ENCODE data around the gene NECTIN1. TPM values are rescaled to one million over a fixed set of nuclear protein-coding genes. Genes with fewer than 3 reads are reported as not detected.
A peak's percentile ranks its signal among the peaks of the same experiment; 100 is the strongest.

Gene NECTIN1
- total RNA-seq, 3 donors from 2014 or later: 19.6 to 48.9 (median 45.1) TPM

DNA sequence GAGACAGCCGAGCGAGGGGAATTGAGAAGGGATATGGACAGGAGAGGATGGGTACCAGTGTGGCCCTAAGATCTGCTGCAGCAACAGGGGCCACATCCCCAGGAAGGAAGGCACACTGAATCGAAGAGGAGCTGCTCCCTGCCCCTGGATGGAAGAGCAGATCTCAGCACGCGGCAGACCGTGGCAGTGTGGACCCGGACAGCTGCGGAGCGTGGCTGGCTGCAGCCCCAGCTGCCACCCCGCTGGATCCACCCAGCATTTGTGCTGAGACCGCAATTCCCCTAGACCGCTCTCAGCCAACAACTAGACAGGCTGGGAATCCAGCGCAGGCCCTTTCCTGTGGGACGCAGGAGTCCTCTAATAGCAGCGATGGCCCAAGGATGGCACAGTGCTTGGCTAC lies 94.7 kb downstream of the NECTIN1 start:
- TF ChIP-seq, protein P1, sequence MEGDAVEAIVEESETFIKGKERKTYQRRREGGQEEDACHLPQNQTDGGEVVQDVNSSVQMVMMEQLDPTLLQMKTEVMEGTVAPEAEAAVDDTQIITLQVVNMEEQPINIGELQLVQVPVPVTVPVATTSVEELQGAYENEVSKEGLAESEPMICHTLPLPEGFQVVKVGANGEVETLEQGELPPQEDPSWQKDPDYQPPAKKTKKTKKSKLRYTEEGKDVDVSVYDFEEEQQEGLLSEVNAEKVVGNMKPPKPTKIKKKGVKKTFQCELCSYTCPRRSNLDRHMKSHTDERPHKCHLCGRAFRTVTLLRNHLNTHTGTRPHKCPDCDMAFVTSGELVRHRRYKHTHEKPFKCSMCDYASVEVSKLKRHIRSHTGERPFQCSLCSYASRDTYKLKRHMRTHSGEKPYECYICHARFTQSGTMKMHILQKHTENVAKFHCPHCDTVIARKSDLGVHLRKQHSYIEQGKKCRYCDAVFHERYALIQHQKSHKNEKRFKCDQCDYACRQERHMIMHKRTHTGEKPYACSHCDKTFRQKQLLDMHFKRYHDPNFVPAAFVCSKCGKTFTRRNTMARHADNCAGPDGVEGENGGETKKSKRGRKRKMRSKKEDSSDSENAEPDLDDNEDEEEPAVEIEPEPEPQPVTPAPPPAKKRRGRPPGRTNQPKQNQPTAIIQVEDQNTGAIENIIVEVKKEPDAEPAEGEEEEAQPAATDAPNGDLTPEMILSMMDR (IDR thresholded peaks at IDR 0.05): no peak
- Histone ChIP-seq H3K4me3 (no peak overlapping the region), H3K9me3 (no peaks in the 10 kb centered on the region), H3K36me3 (ENCODE audit: low read depth) (no peaks in the 10 kb centered on the region), H3K4me1 (ENCODE audit: low read depth) (no peaks in the 10 kb centered on the region)
- no peak for DNase-seq
- intact Hi-C loops (cut with DNase I, micrococcal nuclease): no loop called here
- no peak for ATAC-seq

DNA sequence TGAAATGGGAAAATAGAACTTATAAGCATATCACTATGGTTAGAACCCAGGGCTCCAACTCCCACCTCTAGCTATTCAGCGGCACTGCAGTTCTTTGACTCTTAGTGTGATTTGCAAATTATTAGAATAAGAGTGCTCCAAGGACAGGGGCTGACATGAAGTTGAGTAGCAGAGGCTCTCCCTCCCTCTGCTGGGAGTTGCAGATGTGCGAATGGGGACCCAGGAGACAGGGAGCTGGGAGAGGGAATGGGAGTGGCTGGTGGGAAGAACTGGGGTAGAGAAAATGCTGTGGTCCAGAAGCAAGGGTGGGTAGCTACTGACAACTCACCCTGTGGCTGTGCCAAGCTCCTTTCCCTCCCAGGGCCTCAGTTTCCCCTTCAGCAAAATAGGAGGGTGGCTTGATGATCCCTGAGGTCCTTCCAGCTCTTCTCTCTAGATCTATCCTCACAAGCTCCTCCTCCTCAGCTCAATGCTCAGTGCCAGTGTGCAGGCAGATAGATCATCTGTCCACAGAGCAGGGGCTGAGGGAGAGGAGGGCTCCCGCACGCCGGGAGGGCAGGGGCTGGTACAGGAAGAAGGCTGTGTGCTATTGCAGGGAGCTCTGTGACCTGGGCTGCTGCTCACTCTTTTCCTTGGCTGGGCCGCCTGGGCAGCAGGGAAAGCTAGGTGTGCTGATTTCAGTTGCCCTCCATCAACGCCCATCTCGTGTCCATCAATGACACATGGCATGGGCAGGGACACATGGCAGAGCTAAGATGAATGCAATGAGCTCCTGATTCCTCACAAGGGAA lies 99.0 kb downstream of the NECTIN1 start:
- Histone ChIP-seq H3K4me3 (no peak overlapping the region), H3K9me3 (no peaks in the 10 kb centered on the region), H3K36me3 (ENCODE audit: low read depth) (no peaks in the 10 kb centered on the region), H3K4me1 (ENCODE audit: low read depth) (no peaks in the 10 kb centered on the region)
- DNase-seq: no peak
- ATAC-seq: no peak
- intact Hi-C loops (cut with DNase I, micrococcal nuclease): no loop called here
- TF ChIP-seq, protein P1 (IDR thresholded peaks at IDR 0.05): no peak

DNA sequence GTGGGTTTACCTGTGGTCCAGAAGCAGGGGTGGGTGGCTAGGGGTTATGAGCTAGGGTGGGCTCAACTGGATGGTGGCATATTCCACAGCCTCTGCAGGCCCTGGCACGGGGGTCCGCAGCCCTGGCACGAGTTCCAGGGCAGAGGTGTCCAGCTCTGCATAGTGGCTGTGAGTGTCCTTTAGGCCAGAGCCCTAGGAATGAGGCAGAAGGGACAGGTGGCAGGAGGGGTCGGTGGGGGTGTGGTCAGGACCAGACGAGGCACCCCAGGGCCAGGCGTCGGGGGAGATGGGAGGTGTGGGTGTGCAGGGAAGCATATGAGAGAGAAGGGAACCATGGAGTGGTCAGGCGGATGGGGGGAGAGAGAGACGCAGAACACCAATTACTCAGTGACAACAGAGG lies 99.9 kb downstream of the NECTIN1 start:
- no peak overlapping the region for H3K4me3 ChIP-seq
- TF ChIP-seq, protein P1 (IDR thresholded peaks at IDR 0.05): no peak
- H3K4me1 ChIP-seq (ENCODE audit: low read depth): no peaks in the 10 kb centered on the region
- no peak for DNase-seq
- ATAC-seq: no peak
- intact Hi-C loops (cut with DNase I, micrococcal nuclease): no loop called here
- H3K36me3 ChIP-seq (ENCODE audit: low read depth): no peaks in the 10 kb centered on the region
- H3K9me3 ChIP-seq: no peaks in the 10 kb centered on the region

DNA sequence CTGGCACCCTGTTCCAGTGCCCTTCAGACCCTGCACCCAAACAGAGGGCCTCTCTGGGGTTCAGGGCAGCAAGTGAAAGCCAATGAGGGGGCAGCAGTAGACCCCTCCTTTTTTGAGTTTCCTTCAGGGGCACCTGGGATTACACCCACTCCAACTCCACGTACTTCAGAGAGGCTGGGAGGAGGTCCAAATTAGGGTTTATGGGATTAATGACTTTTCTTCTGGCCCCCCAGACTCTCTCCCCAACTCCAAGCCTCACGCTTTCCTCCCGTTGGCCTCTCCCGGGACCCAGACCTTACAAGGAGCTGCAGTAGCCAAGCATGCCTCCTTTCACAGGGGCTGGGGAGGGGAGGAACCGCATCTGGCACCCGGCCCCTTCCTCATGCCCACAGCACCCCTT lies 101.7 kb downstream of the NECTIN1 start:
- ATAC-seq: no peak

DNA sequence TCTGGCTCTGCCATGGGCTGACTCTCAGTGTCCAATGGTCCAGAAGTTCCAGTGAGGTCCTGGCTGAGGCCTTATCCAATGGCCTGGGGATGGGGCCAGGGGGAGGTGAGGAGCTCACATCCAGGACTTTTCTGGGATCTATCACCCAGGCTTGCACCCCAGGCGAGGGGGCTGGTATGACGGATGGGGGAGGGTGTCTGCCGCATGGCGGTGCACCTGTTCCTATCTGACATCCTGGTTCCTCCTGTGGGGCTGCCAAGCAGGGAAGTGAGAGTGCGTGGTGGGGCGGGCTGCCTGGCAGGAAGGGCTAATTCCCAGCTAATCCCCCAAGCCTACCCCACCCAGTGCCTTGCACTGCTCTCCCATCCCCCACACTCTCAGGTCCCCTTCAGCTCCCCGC lies 102.1 kb downstream of the NECTIN1 start:
- no peak for ATAC-seq
- no peak for DNase-seq
- intact Hi-C loops (cut with DNase I, micrococcal nuclease): no loop called here
- H3K4me3 ChIP-seq: no peak overlapping the region
- no peaks in the 10 kb centered on the region for H3K9me3 ChIP-seq
- TF ChIP-seq, protein P1 (IDR thresholded peaks at IDR 0.05): no peak
- no peaks in the 10 kb centered on the region for H3K36me3 ChIP-seq (ENCODE audit: low read depth)
- H3K4me1 ChIP-seq (ENCODE audit: low read depth): no peaks in the 10 kb centered on the region

More for the DNA sequence above, 101.7 kb downstream of the NECTIN1 start:
- Histone ChIP-seq H3K4me3 (no peak overlapping the region), H3K36me3 (ENCODE audit: low read depth) (no peaks in the 10 kb centered on the region), H3K9me3 (no peaks in the 10 kb centered on the region), H3K4me1 (ENCODE audit: low read depth) (no peaks in the 10 kb centered on the region)
- DNase-seq: peak in 1 of 3 donors; percentile 27
- intact Hi-C loops (cut with DNase I, micrococcal nuclease): no loop called here
- TF ChIP-seq, protein P1 (IDR thresholded peaks at IDR 0.05): no peak
